ENCODE measurements around the gene SIGLEC15. TPM values are rescaled to one million over a fixed set of nuclear protein-coding genes. Genes with fewer than 3 reads are reported as not detected.

Gene SIGLEC15
- total RNA-seq, 1 experiment from 2014 or later = 0.13 TPM

DNA sequence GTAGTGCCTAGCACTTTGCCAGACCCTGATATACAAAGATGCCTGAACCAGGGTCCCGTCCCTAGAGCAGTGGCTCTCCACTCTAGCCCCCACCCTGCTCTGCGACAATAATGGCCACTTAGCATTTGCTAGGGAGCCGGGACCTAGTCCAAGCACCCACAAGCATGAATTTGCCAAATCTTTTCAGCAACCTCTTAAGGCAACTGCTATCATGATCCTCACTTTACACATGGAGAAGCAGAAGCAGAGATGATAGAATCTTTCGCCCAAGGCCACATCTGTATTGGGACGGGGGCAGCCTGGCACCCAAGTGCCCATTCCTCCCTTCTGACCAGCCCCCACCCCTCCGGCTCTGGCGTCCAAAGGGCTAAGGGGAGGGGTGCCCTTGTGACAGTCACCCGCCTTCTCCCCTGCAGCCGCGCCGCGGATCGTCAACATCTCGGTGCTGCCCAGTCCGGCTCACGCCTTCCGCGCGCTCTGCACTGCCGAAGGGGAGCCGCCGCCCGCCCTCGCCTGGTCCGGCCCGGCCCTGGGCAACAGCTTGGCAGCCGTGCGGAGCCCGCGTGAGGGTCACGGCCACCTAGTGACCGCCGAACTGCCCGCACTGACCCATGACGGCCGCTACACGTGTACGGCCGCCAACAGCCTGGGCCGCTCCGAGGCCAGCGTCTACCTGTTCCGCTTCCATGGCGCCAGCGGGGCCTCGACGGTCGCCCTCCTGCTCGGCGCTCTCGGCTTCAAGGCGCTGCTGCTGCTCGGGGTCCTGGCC is 13.0 kb downstream of the SIGLEC15 start:
- H2BK120ac ChIP-seq (ENCODE audit: low read depth, low read length, poor library complexity, severe bottlenecking) = no peak overlapping the region
- no peaks in the 10 kb centered on the region for H4K20me1 ChIP-seq (ENCODE audit: control insufficient read depth, insufficient read depth, insufficient read length)
- Mint-ChIP-seq H3K27ac (no peak overlapping the region), H3K27me3 (ENCODE audit: low read depth) (peaks cover 48% of the 10 kb centered on the region), H3K36me3 (ENCODE audit: insufficient read depth in 1 of 3, low read depth in 3 of 3) (no peaks in the 10 kb centered on the region), H3K9me3 (no peaks in the 10 kb centered on the region), H3K4me1 (peaks cover 27 to 36% of the 10 kb centered on the region in 2 experiments), H3K4me3 (peak overlapping the region in 1 of 2 experiments; percentile 56; a peak in 2 of 5 replicates)
- H3K4me2 ChIP-seq (ENCODE audit: insufficient read depth, insufficient read length, low read length) = peak overlapping the region; percentile 15
- H2AK5ac ChIP-seq (ENCODE audit: insufficient read length, low read length) = no peak overlapping the region
- no peaks in the 10 kb centered on the region for H3K79me1 ChIP-seq (ENCODE audit: insufficient read depth, low read depth, low read length, poor library complexity, severe bottlenecking)
- no peaks in the 10 kb centered on the region for H3K9me3 ChIP-seq (ENCODE audit: control insufficient read depth, low read depth, low read length)
- H3K56ac ChIP-seq (ENCODE audit: insufficient read length, low read depth, low read length) = no peak overlapping the region
- H3K27me3 ChIP-seq (ENCODE audit: insufficient read depth, low read length) = peaks cover 4% of the 10 kb centered on the region; the same call in 1 of the 2 replicates
- no peak overlapping the region for H2BK5ac ChIP-seq (ENCODE audit: insufficient read length, low read length)
- no peaks in the 10 kb centered on the region for H3K23me2 ChIP-seq (ENCODE audit: insufficient read length, low read depth, low read length, poor library complexity, severe bottlenecking)
- no CpG with 5 or more reads among the region's 53 CpGs for WGBS (ENCODE audit: extremely low coverage, insufficient read length, low lambda C conversion rate)
- no peak overlapping the region for H3K9ac ChIP-seq (ENCODE audit: extremely low read depth, insufficient read length, low read length)
- H4K5ac ChIP-seq (ENCODE audit: insufficient read length, low read depth, low read length) = no peak overlapping the region
- no peak overlapping the region for H2BK20ac ChIP-seq (ENCODE audit: low read depth, low read length, poor library complexity, severe bottlenecking)
- H3K27ac ChIP-seq (ENCODE audit: insufficient read length, low read depth, low read length) = no peak overlapping the region
- H3K23ac ChIP-seq (ENCODE audit: insufficient read length, low read depth, low read length) = no peak overlapping the region
- H3K4me1 ChIP-seq (ENCODE audit: insufficient read depth, low read length) = 0 out of 2 replicates have a peak, but pooled peaks cover 4% of the 10 kb centered on the region
- no peak overlapping the region for H4K91ac ChIP-seq (ENCODE audit: insufficient read length, low read depth, low read length)
- TF ChIP-seq, protein P1, sequence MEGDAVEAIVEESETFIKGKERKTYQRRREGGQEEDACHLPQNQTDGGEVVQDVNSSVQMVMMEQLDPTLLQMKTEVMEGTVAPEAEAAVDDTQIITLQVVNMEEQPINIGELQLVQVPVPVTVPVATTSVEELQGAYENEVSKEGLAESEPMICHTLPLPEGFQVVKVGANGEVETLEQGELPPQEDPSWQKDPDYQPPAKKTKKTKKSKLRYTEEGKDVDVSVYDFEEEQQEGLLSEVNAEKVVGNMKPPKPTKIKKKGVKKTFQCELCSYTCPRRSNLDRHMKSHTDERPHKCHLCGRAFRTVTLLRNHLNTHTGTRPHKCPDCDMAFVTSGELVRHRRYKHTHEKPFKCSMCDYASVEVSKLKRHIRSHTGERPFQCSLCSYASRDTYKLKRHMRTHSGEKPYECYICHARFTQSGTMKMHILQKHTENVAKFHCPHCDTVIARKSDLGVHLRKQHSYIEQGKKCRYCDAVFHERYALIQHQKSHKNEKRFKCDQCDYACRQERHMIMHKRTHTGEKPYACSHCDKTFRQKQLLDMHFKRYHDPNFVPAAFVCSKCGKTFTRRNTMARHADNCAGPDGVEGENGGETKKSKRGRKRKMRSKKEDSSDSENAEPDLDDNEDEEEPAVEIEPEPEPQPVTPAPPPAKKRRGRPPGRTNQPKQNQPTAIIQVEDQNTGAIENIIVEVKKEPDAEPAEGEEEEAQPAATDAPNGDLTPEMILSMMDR (conservative IDR thresholded peaks at IDR 0.05) = no peak
- H3K4ac ChIP-seq (ENCODE audit: low read depth, low read length) = no peak overlapping the region
- no peak overlapping the region for H4K8ac ChIP-seq (replicated peaks; ENCODE audit: insufficient read length, low read depth, low read length)
- H3K14ac ChIP-seq (ENCODE audit: insufficient read depth, low read length) = no peak overlapping the region; the same call in 1 of the 2 replicates
- no peaks in the 10 kb centered on the region for H3K79me2 ChIP-seq (ENCODE audit: insufficient read depth, low read length)
- H3K18ac ChIP-seq (ENCODE audit: insufficient read length, low read depth, low read length) = no peak overlapping the region
- no peak overlapping the region for H2BK12ac ChIP-seq (ENCODE audit: insufficient read length, low read depth, low read length)
- no peak for DNase-seq
- H2BK15ac ChIP-seq (ENCODE audit: low read depth, low read length) = no peak overlapping the region
- no peak overlapping the region for H3T11ph ChIP-seq (ENCODE audit: low read length)
- H2AFZ ChIP-seq (ENCODE audit: low read length) = no peak overlapping the region

Measured in H9 (cell line).